ENCODE measurements around the gene SPDYC. TPM values are rescaled to one million over a fixed set of nuclear protein-coding genes. Genes with fewer than 3 reads are reported as not detected.
"Not testable (repeated sequence)": the region's sequence is repeated elsewhere in the genome, so short reads cannot be mapped to it uniquely, and the experiment has no call there.

Gene SPDYC
- total RNA-seq, 2 donors from 2014 or later: not detected

DNA sequence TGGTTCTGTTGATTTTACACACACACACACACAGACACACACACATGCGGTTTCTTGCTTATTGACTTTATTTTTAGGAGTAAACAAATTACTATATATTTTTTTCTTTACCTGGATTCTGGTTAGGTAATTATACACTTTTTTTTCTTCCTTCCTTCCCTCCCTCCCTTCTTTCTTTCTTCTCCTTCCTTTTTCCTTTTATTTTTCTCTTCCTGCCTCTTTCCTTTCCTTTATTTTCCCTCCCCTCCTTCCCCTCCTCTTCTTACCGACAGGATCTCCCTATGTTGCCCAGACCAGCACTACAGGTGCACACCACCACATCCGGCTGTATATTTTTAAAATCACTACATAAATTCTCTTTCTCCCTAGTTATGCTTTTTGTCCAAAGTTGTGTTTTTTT lies 3.1 kb upstream of the SPDYC start:
- intact Hi-C loops (cut with DNase I): no loop called here
- TF ChIP-seq, protein P1, sequence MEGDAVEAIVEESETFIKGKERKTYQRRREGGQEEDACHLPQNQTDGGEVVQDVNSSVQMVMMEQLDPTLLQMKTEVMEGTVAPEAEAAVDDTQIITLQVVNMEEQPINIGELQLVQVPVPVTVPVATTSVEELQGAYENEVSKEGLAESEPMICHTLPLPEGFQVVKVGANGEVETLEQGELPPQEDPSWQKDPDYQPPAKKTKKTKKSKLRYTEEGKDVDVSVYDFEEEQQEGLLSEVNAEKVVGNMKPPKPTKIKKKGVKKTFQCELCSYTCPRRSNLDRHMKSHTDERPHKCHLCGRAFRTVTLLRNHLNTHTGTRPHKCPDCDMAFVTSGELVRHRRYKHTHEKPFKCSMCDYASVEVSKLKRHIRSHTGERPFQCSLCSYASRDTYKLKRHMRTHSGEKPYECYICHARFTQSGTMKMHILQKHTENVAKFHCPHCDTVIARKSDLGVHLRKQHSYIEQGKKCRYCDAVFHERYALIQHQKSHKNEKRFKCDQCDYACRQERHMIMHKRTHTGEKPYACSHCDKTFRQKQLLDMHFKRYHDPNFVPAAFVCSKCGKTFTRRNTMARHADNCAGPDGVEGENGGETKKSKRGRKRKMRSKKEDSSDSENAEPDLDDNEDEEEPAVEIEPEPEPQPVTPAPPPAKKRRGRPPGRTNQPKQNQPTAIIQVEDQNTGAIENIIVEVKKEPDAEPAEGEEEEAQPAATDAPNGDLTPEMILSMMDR (IDR thresholded peaks at IDR 0.05): no peak
- no peak overlapping the region for H3K27ac ChIP-seq

DNA sequence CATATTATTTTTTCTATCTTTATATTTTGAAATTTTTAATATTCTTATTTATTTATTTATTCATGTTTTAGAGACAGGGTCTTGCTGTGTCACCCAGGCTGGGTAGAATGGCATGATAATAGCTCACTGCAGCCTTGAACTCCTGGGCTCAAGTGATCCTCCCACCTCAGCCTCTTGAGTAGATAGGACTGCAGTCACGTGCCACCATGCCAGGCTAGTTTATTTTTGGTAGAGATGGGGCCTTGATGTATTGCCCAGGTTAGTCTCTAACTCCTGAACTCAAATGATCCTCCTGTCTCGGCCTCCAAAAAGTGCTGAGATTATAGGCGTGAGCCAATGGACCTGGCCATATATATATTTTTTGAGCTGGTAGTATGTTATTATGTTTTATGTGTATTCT lies 2.4 kb upstream of the SPDYC start:
- Histone ChIP-seq H3K9me3 (no peaks in the 10 kb centered on the region), H3K27ac (no peak overlapping the region), H3K9ac (ENCODE audit: low read depth in 2 of 2, low read length in 2 of 2) (no peak overlapping the region), H3K4me1 (no peaks in the 10 kb centered on the region), H3K27me3 (no peaks in the 10 kb centered on the region), H3K4me3 (no peak overlapping the region), H3K36me3 (no peaks in the 10 kb centered on the region)
- TF ChIP-seq, protein P1 (IDR thresholded peaks at IDR 0.05): no peak
- DNase-seq: no peak
- intact Hi-C loops (cut with DNase I): no loop called here

More for the DNA sequence above, 3.1 kb upstream of the SPDYC start:
- no peaks in the 10 kb centered on the region for H3K4me1 ChIP-seq
- no peaks in the 10 kb centered on the region for H3K36me3 ChIP-seq
- H3K9ac ChIP-seq (ENCODE audit: low read depth in 2 of 2, low read length in 2 of 2): no peak overlapping the region
- DNase-seq: no peak
- H3K4me3 ChIP-seq: no peak overlapping the region
- H3K9me3 ChIP-seq: no peaks in the 10 kb centered on the region
- no peaks in the 10 kb centered on the region for H3K27me3 ChIP-seq

DNA sequence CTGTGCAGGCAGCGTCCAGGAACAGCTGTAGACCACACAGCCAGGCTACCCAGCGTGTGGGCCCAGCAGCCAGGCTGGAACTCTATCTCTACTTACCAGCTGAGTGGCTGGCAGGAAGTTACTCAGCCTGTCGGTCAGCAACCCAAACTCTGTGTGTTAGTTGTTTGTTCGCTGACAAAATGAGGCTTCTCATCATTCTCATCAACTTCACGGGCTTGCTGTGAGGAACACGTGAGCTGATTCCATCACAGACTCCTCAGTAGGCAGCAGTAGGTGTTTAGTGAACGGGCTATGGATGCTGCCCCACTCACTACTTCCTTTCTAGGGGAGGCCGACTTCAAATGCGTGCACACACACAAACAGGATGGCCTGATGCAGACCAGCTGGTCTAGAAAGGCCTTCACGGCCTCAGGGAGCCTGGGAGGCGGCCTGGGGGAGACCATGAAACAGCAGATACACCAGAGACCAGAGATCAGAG lies 830 bp upstream of the SPDYC start:
- TF ChIP-seq, protein P1 (IDR thresholded peaks at IDR 0.05): no peak
- Histone ChIP-seq H3K9me3 (no peaks in the 10 kb centered on the region), H3K36me3 (no peaks in the 10 kb centered on the region), H3K27ac (no peak overlapping the region), H3K9ac (ENCODE audit: low read depth in 2 of 2, low read length in 2 of 2) (no peak overlapping the region), H3K4me1 (no peaks in the 10 kb centered on the region), H3K4me3 (no peak overlapping the region), H3K27me3 (no peaks in the 10 kb centered on the region)
- intact Hi-C loops (cut with DNase I): no loop called here
- DNase-seq: no peak

DNA sequence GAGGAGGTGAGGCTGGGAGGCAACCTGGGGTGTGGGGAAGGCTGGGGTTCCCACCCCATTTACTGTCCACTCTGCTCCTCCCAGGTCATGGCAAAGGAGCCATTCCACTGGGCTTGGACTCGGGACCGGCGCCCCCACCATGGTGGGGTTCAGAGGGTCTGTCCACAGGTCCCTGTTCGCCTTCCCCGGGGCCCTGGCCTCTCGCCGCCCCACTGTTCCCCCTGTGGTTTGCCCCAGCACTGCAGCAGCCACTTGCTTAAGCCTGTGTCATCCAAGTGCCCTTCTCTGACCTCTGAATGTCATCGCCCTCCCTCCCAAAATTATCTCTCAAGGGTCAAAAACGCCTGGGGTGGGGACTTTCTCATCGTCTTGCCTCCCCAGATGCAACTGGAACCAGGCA lies 2.6 kb downstream of the SPDYC start:
- intact Hi-C loops (cut with DNase I): no loop called here
- Histone ChIP-seq H3K9me3 (no peaks in the 10 kb centered on the region), H3K27me3 (no peaks in the 10 kb centered on the region), H3K36me3 (no peaks in the 10 kb centered on the region), H3K4me3 (no peak overlapping the region), H3K9ac (ENCODE audit: low read depth in 2 of 2, low read length in 2 of 2) (no peak overlapping the region), H3K4me1 (no peaks in the 10 kb centered on the region), H3K27ac (no peak overlapping the region)
- TF ChIP-seq, protein P1 (IDR thresholded peaks at IDR 0.05): no peak
- no peak for DNase-seq

DNA sequence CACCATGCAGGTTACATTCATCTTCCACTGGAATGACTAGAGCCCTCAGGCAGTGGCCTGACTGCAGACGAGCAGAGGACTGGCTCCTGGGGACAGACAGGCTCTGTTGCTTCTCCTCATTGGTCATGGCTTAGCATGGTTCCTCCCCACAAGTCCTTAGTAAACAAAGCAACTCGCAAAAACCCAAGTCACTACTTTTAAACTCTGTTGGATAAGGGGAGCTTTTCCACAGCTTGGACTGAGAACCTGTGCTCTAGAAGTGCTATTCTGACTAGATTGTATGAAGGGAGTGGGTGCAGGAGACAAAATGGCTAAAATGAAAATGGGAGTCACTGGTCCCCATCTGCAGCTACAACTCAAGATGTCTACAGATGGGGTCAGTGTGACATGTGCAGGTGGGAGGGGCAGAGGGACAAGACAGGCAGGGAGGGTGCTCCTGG lies 4.6 kb downstream of the SPDYC start:
- intact Hi-C loops (cut with DNase I); H3K4me1 ChIP-seq; H3K9ac ChIP-seq (ENCODE audit: low read depth in 2 of 2, low read length in 2 of 2); H3K36me3 ChIP-seq; DNase-seq; H3K27me3 ChIP-seq; H3K9me3 ChIP-seq; H3K4me3 ChIP-seq; H3K27ac ChIP-seq: not testable (repeated sequence)

DNA sequence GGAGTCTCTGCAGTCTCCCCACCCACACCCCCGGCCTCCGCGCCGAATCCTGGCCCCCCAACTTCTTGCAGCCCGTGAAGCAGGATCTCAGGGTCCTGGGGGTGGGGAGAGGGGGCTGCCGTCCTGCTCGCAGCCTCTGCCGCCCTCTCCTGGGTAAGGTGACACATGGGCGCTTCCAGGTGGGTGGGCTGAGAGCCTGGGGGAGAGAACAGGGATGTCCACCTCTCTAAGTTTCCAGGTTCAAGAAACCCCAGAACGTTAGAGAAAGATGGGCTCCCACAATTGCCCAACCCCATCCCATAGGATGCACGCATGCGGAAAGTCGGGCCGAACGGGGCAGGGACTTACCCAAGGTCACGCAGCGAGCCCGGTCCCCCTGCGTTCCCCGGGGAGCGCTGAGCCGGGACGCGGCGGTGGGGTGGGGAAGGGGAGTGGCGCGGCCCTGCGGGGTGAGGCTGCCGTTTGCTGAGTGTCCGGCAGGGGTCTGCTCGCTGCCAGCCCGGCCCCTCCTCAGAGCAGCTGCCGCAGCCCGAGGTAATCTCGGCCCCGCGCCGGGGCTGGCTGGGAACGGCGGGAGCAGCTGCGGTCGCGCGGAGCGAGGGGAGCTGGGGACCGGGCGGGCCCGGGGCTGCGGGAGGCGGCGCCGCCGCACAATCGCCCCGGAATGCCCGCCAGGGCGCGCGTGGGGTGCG lies 11.0 kb downstream of the SPDYC start:
- TF ChIP-seq, protein P1 (IDR thresholded peaks at IDR 0.05): no peak
- Histone ChIP-seq H3K27ac (peak overlapping the region; percentile 97), H3K4me3 (peak overlapping the region; percentile 94), H3K9me3 (no peaks in the 10 kb centered on the region), H3K9ac (ENCODE audit: low read depth in 2 of 2, low read length in 2 of 2) (peak overlapping the region; percentile 78 to 99), H3K27me3 (no peaks in the 10 kb centered on the region), H3K36me3 (peaks cover 4% of the 10 kb centered on the region), H3K4me1 (peaks cover 12% of the 10 kb centered on the region)
- peak; percentile 64 for DNase-seq
- intact Hi-C loops (cut with DNase I): loop anchor here (5.0 kb wide), 2 partner anchors 44 to 59 kb away; partner anchors contain the start of genes FAU and MRPL49

Data from colonic mucosa (tissue), 4 donors.